Pons (tissue), 1 donor: ENCODE results near the gene JMJD8.

Source experiments
- DNase-seq: peaks from one replicate; pipeline ENCODE4 v3.0.0-alpha.2; 2016; ENCODE audit warnings: low spot score

Gene JMJD8

GRCh38 chr16:676913-677312, 7.2 kb downstream of the JMJD8 start:
- DNase-seq: no peak

- no peak for DNase-seq
Observed at GRCh38 chr16:676565-676902, 7.6 kb downstream of the JMJD8 start.

GRCh38 chr16:675884-676564, 8.1 kb downstream of the JMJD8 start:
- DNase-seq: no peak

GRCh38 chr16:674968-675883, 8.9 kb downstream of the JMJD8 start, which contains the start of gene RHBDL1:
TSS of gene RHBDL1 (plus strand) at chr16:675671. CDS start at chr16:675791, 120 bp downstream.
- DNase-seq: no peak

- DNase-seq: no peak
Observed at GRCh38 chr16:674214-674881, 9.8 kb downstream of the JMJD8 start.

- no peak for DNase-seq
Observed at GRCh38 chr16:673399-673991, 10.6 kb downstream of the JMJD8 start.

GRCh38 chr16:672851-673250, 11.3 kb downstream of the JMJD8 start:
- DNase-seq: no peak

GRCh38 chr16:672371-672770, 11.8 kb downstream of the JMJD8 start:
- DNase-seq: no peak

- no peak for DNase-seq
Observed at GRCh38 chr16:671353-672131, 12.6 kb downstream of the JMJD8 start.

- no peak for DNase-seq
Observed at GRCh38 chr16:670485-671352, 13.4 kb downstream of the JMJD8 start.

- no peak for DNase-seq
Observed at GRCh38 chr16:669666-670065, 14.5 kb downstream of the JMJD8 start.

GRCh38 chr16:668519-669171, 15.5 kb downstream of the JMJD8 start:
- no peak for DNase-seq

- DNase-seq: peak; percentile 83
Observed at GRCh38 chr16:667780-668518, 16.2 kb downstream of the JMJD8 start, which contains the start of gene RHOT2. TSS of gene RHOT2 (plus strand) at chr16:668132. CDS start at chr16:668200, 68 bp downstream.

GRCh38 chr16:667113-667779, 16.9 kb downstream of the JMJD8 start:
- DNase-seq: no peak

- DNase-seq: no peak
Observed at GRCh38 chr16:666572-666971, 17.6 kb downstream of the JMJD8 start.

- DNase-seq: no peak
Observed at GRCh38 chr16:662597-662996, 21.5 kb downstream of the JMJD8 start.

GRCh38 chr16:662095-662494, 22.0 kb downstream of the JMJD8 start:
- no peak for DNase-seq

- no peak for DNase-seq
Observed at GRCh38 chr16:661184-661821, 22.8 kb downstream of the JMJD8 start.
